HG03095 (cell line): ENCODE data around the gene RIBC2.
"Not testable (repeated sequence)": the region's sequence is repeated elsewhere in the genome, so short reads cannot be mapped to it uniquely, and the experiment has no call there.

ENCODE experiments used
- ATAC-seq: cut with Tn5 transposase; IDR thresholded peaks from one replicate; pipeline ENCODE4 v1.9.1; 2021; ENCODE audit warnings: moderate library complexity; ENCODE audit not compliant: unreplicated experiment

Gene RIBC2

DNA sequence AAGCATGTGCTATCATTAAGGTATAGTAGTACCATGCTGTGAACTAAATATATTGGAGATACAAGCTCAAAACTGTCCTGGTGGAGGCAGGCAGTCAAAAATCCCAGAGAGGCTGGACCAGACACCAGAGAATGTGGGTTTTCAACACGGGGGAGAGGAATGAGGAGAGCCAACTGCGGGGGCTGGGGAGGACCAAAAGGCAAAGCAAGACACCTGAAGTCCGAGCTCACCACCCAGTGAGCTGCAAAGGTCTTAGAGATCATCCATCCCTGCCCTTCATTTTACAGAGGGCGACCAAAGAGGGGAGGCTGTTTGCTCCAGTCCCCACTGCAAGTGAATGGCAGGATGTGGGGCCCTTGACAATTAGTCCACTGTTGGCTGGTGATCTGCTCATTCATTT is 10.0 kb downstream of the RIBC2 start:
- no peak for ATAC-seq

DNA sequence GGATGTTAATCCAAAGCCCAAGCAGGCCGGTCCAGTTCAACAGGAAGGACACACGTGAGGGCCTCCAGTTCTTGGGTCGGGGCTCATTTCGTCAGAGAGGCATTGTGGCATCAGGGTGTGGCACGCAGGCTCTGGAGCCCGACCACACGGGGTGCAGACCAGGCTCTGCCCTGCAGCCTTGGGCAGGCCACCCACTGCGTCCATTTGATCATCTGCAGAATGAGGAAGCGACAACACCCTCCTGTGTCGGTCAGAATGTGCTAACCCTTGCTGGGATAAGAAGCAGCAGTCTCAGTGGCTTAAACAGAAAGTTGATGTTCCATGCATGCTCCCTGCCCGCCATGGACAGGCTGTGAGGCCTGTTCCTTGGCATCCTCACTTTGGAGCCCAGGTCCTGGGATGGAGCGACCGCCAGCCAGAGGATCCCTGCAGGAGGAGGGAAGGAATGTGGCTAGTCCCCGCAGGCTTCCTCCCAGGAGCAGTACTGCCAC is 10.8 kb downstream of the RIBC2 start:
- no peak for ATAC-seq

DNA sequence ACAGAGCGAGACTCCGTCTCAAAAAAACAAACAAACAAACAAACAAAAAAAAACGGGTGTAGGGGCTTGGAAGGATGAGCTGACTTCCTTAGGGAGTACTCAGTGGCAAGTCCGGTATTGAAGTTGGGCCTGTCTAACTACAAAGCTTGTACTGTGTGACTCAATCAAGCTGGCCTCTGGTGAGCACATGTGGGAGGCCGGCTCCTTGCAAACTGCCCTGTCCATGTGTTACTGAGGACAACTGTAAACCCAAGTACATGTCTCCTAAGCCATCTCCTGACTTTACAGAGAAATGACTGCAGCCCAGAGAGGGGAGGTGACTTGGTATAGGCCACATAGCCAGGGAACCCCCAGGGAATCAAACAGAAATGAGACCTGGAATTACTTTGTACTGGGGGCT is 11.6 kb downstream of the RIBC2 start:
- ATAC-seq = no peak

DNA sequence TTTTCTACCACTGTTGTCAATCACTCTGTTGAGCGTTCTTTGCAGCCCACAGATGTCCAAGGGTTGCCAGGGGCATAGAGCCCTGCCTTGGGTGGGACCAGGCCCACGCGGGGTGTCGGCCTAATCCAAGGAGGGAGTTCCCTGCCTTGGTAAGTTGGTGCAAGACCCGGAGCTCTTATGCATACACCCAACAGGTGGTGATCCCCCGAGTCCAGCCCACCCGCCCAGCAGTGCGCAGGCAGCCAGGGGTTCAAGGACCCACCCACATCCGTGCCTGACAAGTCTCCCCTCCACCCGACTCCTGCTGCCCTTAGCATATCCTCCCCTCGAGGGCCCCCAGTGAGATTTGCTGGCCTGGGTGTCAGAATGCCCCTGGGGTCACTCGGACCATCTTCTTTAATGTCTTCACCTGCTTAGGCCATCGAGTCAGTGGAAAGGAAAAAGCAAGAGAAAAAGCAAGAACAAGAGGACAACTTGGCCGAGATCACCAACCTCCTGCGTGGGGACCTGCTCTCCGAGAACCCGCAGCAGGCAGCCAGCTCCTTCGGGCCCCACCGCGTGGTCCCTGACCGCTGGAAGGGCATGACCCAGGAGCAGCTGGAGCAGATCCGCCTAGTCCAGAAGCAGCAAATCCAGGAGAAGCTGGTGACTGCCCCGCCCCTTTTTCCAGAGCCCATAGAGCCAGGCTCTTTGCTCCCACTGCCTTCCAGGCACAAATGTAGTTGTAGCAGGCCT is 12.2 kb downstream of the RIBC2 start:
- no peak for ATAC-seq

DNA sequence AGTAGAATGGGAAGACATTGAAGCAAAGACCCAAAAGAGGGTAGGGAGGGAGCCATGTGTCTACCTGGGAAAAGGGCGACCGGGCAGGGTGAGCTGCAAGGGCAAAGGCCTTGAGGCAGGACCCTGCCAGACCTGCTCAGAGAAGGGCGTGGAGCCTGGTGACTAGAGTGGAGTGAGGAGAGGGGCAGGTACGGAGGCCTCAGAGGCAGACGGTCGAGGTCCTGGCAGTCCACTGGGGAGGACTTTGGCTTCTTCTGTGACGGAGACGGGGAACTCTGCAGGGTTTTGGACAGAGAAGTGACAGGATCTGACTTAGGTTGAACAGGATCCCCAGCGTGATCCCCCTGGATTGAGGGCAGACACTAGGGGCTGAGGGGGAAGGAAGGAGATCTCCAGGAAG is 12.9 kb downstream of the RIBC2 start:
- no peak for ATAC-seq

DNA sequence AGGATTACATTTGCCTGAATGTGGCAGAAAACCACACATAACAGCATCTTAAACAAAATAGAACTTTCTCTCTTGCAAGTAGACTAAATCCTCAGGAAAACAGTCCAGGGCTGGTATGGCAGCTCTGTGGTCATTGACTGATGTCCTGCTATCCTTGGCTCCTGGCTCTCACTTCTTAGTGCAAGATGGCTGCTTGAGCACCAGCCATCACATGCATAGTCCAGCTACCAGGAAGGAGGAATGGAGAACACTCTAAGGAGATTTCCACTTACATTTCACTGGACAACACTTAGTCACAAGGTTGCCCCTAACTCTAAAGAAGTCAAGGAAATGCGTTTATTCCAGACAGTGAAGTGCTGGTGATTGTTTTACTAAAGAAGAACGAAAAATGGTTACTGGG is 13.6 kb downstream of the RIBC2 start:
- no peak for ATAC-seq

DNA sequence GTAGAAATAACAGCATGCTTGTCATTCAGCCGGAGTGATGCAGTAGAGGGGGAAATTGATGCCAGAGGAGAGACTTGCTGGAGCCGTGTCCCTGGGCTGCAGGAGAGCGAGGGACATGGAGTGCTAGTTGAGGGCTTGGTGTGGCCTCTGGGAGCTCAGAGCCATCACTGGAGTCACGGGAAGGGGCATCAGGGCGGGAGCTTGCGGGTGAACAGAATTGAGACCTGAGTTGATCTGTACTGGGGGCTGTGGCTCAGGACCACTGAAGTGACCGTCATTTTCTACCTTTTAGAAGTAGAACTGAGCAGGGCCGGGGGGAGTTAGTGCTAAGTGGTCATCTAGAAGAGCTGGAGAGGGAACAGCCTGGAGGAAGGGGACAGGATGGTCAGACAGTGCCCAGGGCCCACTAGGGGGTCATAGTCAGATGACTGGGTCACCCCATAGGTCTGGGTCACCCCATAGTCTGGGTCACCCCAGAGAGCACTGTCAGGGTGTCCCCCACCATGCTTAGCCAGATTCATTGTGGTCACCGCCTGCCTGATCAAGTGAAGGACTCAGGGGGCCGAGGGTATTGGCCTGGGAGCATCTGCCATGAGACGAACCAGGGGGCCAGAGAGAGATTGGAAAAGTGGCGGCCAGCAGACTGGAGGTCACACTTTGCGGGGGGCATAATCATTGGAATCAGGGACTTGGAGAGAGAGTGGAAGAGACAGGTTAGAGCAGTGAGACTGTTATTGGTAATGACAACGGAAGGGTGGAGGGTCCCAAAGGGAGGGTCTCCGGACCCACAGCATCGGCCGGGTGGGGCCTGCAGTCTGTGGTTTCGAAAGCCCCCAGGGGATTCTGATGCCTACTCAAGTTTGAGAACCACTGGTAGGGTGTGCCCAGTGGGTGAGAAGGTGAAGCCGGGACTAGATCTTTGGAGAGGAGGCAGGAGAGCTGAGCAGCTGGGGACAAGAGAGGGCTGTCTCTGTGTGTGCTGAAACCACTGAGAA is 15.2 kb downstream of the RIBC2 start:
- no peak for ATAC-seq

DNA sequence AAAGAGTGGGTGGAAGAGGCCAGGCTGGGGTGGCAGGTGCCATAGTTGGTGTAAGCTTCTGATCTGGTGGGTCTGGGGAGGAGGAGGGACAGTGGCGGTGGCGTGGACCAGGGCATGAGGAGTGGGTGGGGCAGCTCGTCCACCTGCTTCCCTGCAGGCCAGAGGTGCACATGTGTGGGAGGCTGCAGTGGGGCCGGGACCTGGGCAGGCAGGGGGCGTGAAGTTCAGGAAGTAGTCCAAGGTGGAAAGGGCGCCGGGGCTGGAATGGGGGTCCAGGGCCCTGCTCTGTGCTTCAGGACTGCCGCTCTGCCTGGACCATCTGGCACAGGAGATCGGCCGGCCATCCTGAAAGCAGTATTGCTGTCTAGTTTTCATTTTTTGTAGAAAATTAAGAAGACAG is 15.9 kb downstream of the RIBC2 start:
- no peak for ATAC-seq

DNA sequence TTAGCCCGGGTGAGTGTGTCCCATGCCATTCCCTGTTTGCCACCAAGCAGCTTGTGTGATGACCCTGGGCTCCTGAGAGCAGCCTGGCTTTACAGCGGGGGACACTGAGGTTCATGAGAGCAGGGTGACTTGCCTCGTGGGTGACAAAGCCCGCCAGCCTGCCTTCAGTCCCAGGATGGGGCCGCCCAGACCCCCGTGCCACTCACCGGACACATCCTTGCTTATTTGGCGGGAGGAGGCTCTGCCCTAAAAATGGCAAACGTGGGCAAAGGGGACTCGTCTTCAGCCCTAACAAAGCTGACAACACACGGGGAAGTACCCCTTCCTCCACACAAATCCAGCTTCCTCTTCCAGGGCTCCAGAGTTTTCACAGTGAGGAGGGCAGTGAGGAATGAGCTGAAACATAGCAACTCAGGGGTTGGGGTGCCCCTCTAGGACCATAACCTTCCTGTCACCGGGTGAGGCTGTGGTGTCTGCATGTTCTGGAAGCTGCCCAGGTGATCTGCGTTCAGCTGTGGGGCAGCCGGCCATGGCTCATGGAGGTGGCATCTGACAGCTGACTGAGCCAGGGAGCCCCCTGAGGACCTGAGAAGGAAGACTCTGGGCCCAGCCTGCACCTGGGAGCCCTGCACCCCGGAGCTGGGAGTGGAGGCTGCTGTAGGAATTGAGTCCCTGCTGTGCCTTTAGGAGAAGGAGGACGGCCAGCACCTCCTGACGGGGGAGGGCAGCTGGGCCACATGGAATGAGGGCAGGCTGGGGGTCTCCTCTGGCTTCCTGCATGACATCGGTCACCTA is 16.7 kb downstream of the RIBC2 start:
- ATAC-seq = no peak

DNA sequence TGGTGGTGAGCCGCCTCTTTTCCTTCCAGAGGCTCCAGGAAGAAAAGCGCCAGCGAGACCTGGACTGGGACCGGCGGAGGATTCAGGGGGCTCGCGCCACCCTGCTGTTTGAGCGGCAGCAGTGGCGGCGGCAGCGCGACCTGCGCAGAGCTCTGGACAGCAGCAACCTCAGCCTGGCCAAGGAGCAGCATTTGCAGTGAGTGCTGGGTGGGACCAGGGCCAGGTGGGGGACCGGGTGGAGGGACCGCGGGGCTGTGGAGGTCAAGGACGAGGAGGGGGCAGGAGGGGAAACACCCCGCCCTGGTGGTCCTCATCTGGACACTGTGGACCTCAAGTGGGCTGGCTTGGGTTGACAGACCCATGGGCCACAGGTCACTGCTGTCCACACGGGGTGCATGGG is 17.4 kb downstream of the RIBC2 start:
- ATAC-seq = no peak

DNA sequence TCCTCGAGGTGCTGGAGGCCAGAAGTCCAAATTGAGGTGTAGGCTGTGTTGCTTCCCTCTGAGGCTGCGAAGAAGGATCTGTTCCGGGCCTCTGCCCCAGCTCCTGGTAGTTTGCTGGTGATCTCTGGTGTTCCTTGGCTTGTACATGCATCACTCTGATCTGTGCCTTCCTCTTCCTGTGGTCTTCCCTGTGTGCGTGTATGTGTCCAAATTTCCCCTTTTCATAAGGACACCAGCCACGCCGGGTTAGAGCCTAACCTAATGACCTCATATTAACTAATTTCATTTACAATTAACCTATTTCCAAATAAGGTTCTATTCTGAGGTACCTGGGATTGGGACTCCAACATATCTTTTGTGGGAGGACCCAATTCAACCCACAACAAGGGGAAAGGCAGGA is 21.5 kb downstream of the RIBC2 start:
- no peak for ATAC-seq

DNA sequence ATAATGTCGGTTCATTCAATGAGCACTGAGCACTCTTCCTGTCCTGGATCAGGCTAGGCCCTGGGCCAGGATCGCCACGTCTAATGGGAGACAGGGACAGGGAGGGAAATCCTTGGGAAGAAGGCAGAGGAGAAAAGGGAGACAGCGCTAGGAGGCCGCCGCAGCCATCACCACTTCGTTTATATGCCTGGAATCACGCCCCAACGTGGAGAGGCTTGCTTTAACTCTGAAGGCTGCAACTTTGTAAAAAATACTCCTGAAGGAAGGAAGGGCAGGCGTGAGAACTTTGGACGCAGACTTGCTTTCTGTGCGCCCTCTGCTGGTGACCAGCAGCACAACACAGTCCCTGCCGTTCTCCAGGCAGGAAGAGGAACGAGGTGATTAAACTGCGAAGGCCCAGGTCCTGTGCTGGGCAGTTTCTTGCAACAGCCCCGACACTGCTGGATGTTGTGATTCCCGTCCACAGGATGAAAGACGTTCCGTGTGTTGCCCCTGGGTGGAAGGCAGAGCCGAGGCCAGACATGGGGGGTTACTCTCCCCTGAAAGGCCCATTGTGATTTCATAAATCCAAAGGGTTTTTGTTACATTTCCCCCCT is 22.1 kb downstream of the RIBC2 start:
- no peak for ATAC-seq

DNA sequence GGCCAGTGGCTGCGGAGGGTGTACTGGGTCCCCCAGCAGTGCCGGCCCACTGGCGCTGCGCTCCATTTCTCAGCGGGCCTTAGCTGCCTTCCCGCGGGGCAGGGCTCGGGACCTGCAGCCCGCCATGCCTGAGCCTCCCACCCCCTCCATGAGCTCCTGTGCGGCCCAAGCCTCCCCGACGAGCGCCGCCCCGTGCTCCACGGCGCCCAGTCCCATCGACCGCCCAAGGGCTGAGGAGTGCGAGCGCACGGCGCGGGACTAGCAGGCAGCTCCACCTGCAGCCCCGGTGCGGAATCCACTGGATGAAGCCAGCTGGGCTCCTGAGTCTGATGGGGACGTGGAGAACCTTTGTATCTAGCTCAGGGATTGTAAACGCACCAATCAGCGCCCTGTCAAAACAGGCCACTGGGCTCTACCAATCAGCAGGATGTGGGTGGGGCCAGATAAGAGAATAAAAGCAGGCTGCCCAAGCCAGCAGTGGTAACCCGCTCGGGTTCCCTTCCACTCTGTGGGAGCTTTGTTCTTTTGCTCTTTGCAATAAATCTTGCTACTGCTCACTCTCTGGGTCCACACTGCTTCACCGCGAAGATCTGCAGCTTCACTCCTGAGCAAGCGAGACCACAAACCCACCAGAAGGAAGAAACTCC is 23.5 kb downstream of the RIBC2 start:
- not testable (repeated sequence) for ATAC-seq

DNA sequence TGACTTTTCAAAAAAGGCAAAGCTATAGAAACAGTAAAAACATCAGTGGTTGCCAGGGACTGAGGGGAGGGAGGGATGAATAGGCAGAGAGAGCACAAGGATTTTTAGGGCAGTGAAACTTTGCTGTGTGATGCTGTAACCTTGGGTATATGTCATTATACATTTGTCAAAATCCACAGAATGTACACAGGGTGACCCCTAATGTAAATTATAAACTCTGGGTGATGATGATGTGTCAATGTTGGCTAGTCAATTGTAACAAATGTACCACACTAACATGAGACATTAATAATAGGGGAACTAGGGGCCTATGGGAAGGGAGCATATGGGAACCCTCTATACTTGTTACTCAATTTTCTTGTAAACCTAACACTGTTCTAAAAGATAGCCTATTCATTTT is 24.8 kb downstream of the RIBC2 start:
- ATAC-seq = no peak

DNA sequence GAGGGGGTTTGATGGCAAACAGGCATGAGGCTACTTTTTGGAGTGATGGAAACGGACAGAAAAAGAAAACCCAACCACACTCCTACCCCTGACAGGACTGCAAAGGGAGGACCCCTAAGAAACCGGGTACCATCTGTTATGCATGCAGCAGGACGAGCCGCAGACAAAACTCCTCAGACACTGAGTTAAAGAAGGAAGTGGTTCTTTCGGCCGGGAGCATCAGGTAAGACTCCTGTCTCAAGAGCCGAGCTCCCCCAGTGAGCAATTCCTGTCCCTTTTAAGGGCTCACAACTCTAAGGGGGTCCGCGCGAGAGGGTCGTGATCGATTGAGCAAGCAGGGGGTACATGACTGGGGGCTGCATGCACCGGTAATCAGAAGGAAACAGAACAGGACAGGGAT is 27.2 kb downstream of the RIBC2 start:
- ATAC-seq = not testable (repeated sequence)

DNA sequence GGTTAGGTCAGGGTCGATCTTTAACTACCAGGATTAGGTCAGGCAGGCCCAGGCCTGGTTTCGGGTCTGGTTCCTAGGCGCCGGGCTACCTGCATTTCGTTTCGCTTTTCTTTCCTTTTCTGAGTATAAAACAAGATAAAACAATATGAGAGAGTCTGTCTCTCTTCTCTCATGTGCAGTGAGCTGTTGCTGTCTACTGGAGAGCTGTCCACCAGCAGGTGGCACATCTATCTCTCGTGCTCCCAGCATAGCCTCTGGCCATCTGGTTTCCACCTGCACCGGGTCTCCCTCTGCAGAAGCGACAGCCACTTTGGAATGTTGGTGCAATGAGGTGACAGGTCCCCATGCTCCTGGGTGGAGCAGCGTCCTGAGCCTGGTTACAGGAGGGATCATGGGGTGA is 27.6 kb downstream of the RIBC2 start:
- ATAC-seq = no peak

DNA sequence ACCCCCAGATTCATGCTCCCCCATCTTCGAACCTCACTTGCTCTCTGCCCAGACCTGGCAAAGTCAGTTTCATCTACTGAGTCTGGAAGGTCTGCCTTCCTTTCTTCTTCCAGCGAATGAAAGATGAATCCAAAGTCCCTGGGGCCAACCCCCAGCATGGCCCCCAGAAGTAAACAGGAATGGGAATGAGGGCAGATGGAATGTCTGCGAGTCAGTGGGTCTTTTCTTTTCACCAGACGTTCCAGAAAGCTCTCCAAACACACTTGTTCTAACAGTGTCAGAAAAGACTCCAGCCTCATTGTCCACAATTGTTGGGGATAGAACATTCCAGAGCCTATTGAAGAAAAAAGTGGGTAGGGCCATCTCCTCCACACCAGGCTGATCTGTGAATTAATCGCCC is 28.6 kb downstream of the RIBC2 start:
- ATAC-seq = no peak

DNA sequence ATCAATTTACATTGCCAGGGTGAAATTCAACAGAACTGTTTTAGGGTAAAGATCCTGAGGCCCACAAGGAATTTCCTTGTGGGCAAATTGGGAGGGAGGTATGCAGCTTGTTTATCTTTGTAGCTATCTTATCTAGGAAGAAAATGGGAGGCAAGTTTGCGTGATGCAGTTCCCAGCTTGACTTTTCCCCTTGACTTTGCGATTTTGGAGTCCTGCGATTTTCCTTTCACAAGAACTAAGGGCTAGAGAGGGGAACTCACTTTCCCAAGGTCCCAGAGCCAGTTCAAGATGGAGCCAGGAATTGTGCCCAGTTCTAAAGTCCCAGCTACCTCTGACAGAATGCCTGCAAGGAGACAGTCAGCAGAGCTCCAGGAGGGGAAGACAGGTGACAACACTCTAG is 30.7 kb downstream of the RIBC2 start:
- ATAC-seq = no peak

DNA sequence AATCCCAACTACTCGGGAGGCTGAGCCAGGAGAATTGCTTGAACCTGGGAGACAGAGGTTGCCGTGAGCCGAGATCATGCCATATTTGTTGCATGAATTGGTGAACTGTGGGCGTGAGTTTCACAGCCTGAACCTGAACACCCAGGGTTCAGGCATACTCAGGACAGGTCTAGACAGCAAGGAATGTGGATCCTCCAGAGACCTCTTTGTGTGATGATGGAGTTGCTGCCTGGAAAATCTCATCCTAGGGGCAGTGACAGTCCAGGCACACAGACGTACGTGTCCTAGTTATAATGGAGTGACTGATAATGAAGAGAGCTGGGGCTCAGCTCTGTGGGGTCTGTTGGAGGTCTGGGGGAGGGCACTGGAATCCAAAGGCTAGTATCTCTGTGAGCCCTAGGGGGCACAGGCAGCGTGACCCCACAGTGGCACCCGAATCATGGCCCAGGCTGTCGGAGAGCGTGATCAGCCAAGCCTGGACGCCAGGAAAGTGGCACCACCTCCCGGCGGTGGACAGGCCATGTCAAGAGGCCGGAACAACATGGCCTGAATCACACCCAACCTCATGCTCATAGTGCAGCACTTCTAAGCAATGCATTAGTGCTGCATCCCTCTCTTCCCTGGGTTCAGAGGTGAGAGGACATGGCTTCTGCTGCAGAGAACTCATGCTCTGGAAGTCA is 31.7 kb downstream of the RIBC2 start:
- no peak for ATAC-seq

DNA sequence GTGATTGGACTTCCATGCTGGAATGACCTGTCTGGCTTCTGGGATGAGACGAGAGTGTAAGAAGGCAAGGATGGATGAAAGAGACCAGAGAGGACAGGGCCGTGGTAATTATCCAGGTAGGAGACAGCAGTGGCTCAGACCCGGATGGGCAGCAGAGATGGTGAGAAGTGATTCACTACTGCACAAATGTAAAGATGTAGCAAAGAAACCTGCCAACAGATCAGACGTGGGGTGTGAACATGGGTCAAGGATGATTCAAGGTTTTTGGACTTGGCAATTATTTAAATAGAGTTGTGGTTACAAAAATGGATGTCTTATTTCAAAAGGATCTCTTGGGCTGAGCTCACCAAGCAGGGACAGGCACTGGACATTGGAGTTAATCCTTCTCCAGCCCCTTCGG is 32.7 kb downstream of the RIBC2 start:
- ATAC-seq = no peak
